GM23248 (cell line): ENCODE data around the gene ARPC5.

ENCODE experiments used
- EZH2 ChIP-seq: fragments of 200-600 bp; sonication (generic); IDR thresholded peaks from 2 replicates; pipeline ENCODE4 v1.6.1; 2018; ENCODE audit warnings: antibody characterized with exemption, mild to moderate bottlenecking; ENCODE audit not compliant: insufficient read depth, poor library complexity, severe bottlenecking
- EZH2phosphoT487 ChIP-seq: fragments of 200-600 bp; sonication (generic); IDR thresholded peaks from 2 replicates; pipeline ENCODE4 v1.6.1; 2018; ENCODE audit warnings: antibody characterized with exemption, moderate library complexity, mild to moderate bottlenecking, low read depth; ENCODE audit not compliant: insufficient read depth

- no peak for TF ChIP-seq EZH2
- no peak for TF ChIP-seq EZH2phosphoT487
These were observed 46.8 kb downstream of the ARPC5 start for GRCh38 chr1:183588827-183589226.
